Trophoblast cell (in vitro differentiated cells and primary cell): ENCODE data around the gene SBF2.

Experiments used
- DNase-seq, 2 donors: peaks; one replicate each; pipeline ENCODE4 v3.0.0-alpha.2; 2016
- H2AFZ ChIP-seq: 2 replicates; pipeline ENCODE4 v1.6.1; 2013; ENCODE audit warnings: low read length, moderate library complexity, mild to moderate bottlenecking; ENCODE audit not compliant: insufficient read depth, poor library complexity
- H2AK5ac ChIP-seq: 2 replicates; pipeline ENCODE4 v1.6.1; 2013; ENCODE audit warnings: mild to moderate bottlenecking, low read length
- H2BK120ac ChIP-seq: 2 replicates; pipeline ENCODE4 v1.6.1; 2013; ENCODE audit warnings: low read length, mild to moderate bottlenecking, moderate library complexity; ENCODE audit not compliant: insufficient read depth, poor library complexity
- H2BK12ac ChIP-seq: 2 replicates; pipeline ENCODE4 v1.6.1; 2013; ENCODE audit warnings: mild to moderate bottlenecking, low read length, moderate library complexity
- H2BK5ac ChIP-seq: 2 replicates; pipeline ENCODE4 v1.6.1; 2013; ENCODE audit warnings: low read length, low read depth, moderate library complexity, mild to moderate bottlenecking; ENCODE audit not compliant: poor library complexity
- H3K14ac ChIP-seq: 2 replicates; pipeline ENCODE4 v1.6.1; 2013; ENCODE audit warnings: mild to moderate bottlenecking, low read length
- H3K18ac ChIP-seq: 2 replicates; pipeline ENCODE4 v1.6.1; 2013; ENCODE audit warnings: mild to moderate bottlenecking, low read length
- H3K23ac ChIP-seq: 2 replicates; pipeline ENCODE4 v1.6.1; 2013; ENCODE audit warnings: low read length
- H3K27ac ChIP-seq: 2 replicates; pipeline ENCODE4 v1.5.1; 2013; ENCODE audit warnings: low read depth, mild to moderate bottlenecking, inconsistent platforms, low read length, moderate library complexity
- H3K27me3 ChIP-seq: 2 replicates; pipeline ENCODE4 v1.6.1; 2013; ENCODE audit warnings: inconsistent platforms, mild to moderate bottlenecking, low read length, moderate library complexity; ENCODE audit not compliant: insufficient read depth
- H3K36me3 ChIP-seq, 2 experiments: 1 replicate in 1 of 2; 2 replicates in 1 of 2; pipeline ENCODE4 v1.6.1; 2013; ENCODE audit warnings: low read length in 2 of 2, mild to moderate bottlenecking in 2 of 2, moderate library complexity in 1 of 2; ENCODE audit not compliant: insufficient read depth in 2 of 2, control insufficient read depth in 1 of 2
- H3K4ac ChIP-seq: 2 replicates; pipeline ENCODE4 v1.6.1; 2013; ENCODE audit warnings: low read depth, mild to moderate bottlenecking, low read length, moderate library complexity
- H3K4me1 ChIP-seq, 2 experiments: 1 replicate in 1 of 2; 2 replicates in 1 of 2; pipeline ENCODE4 v1.6.1; 2013; ENCODE audit warnings: low read length in 2 of 2, mild to moderate bottlenecking in 2 of 2, moderate library complexity in 1 of 2; ENCODE audit not compliant: insufficient read depth in 2 of 2, control insufficient read depth in 1 of 2
- H3K4me2 ChIP-seq: 2 replicates; pipeline ENCODE4 v1.6.1; 2013; ENCODE audit warnings: inconsistent platforms, mild to moderate bottlenecking, low read length, moderate library complexity
- H3K4me3 ChIP-seq: 2 replicates; pipeline ENCODE4 v1.5.1; 2013; ENCODE audit warnings: mild to moderate bottlenecking, low read depth, low read length, inconsistent platforms
- H3K79me1 ChIP-seq: one replicate; pipeline ENCODE4 v1.6.1; 2013; ENCODE audit warnings: low read length
- H3K79me2 ChIP-seq: 2 replicates; pipeline ENCODE4 v1.6.1; 2013; ENCODE audit warnings: low read length, mild to moderate bottlenecking; ENCODE audit not compliant: control insufficient read depth, insufficient read depth, poor library complexity
- H3K9ac ChIP-seq: 2 replicates; pipeline ENCODE4 v1.6.1; 2013; ENCODE audit warnings: mild to moderate bottlenecking, low read length
- H3K9me3 ChIP-seq: 2 replicates; pipeline ENCODE4 v1.6.1; 2013; ENCODE audit warnings: low read depth, mild to moderate bottlenecking, control low read depth, inconsistent platforms, low read length; ENCODE audit not compliant: insufficient read depth
- H4K12ac ChIP-seq: 2 replicates; pipeline ENCODE4 v1.6.1; 2013; ENCODE audit warnings: low read depth, mild to moderate bottlenecking, low read length, moderate library complexity
- H4K8ac ChIP-seq: 2 replicates; pipeline ENCODE4 v1.6.1; 2013; ENCODE audit warnings: low read depth, mild to moderate bottlenecking, low read length, moderate library complexity
- H4K91ac ChIP-seq: one replicate; pipeline ENCODE4 v1.6.1; 2013; ENCODE audit warnings: low read depth, mild to moderate bottlenecking, low read length, moderate library complexity
- WGBS: extraction: QIAGEN DNeasy Blood & Tissue Kit; methylation state at CpG from one replicate; pipeline ENCODE4 v1.1.7; 2013; ENCODE audit warnings: missing lambda C conversion rate; ENCODE audit not compliant: insufficient read length, insufficient coverage; ENCODE audit errors: extremely low coverage; 5-methylcytosine and 5-hydroxymethylcytosine counted together

The SBF2 gene

GRCh38 chr11:10225553-10225952 lies 68.5 kb downstream of the SBF2 start:
- H2AFZ ChIP-seq, result no peak overlapping the region
- H2AK5ac ChIP-seq, result no peak overlapping the region
- H2BK12ac ChIP-seq, result no peak overlapping the region
- H3K4ac ChIP-seq, result no peak overlapping the region
- no peak overlapping the region for H3K14ac ChIP-seq
- no peak overlapping the region for H4K12ac ChIP-seq
- no CpG with 5 or more reads among the region's 2 CpGs for WGBS
- no peak overlapping the region for H3K23ac ChIP-seq
- H3K27me3 ChIP-seq, result no peaks in the 10 kb centered on the region
- H3K9ac ChIP-seq, result no peak overlapping the region
- no peak overlapping the region for H2BK120ac ChIP-seq
- H4K91ac ChIP-seq, result no peak overlapping the region
- no peaks in the 10 kb centered on the region for H3K4me1 ChIP-seq
- no peak overlapping the region for H3K4me3 ChIP-seq
- H3K27ac ChIP-seq, result no peak overlapping the region
- no peak overlapping the region for H2BK5ac ChIP-seq
- H3K18ac ChIP-seq, result no peak overlapping the region
- no peak overlapping the region for H3K4me2 ChIP-seq
- no peaks in the 10 kb centered on the region for H3K79me2 ChIP-seq
- no peaks in the 10 kb centered on the region for H3K9me3 ChIP-seq
- DNase-seq, result no peak
- H3K36me3 ChIP-seq, result no peaks in the 10 kb centered on the region
- no peaks in the 10 kb centered on the region for H3K79me1 ChIP-seq
- no peak overlapping the region for H4K8ac ChIP-seq

GRCh38 chr11:10222399-10222798 lies 71.6 kb downstream of the SBF2 start:
- WGBS, result no CpG with 5 or more reads among the region's 3 CpGs
- Histone ChIP-seq H3K4me3 (no peak overlapping the region), H2BK12ac (no peak overlapping the region), H3K79me2 (no peaks in the 10 kb centered on the region), H3K4ac (no peak overlapping the region), H3K23ac (no peak overlapping the region), H3K4me2 (no peak overlapping the region), H3K18ac (no peak overlapping the region), H3K27me3 (no peaks in the 10 kb centered on the region), H2BK120ac (no peak overlapping the region), H4K8ac (no peak overlapping the region), H4K12ac (no peak overlapping the region), H3K14ac (no peak overlapping the region), H3K9ac (no peak overlapping the region), H3K4me1 (no peaks in the 10 kb centered on the region), H2AK5ac (no peak overlapping the region), H3K36me3 (peaks cover 2 to 4% of the 10 kb centered on the region in 2 experiments), H3K79me1 (no peaks in the 10 kb centered on the region), H3K9me3 (peaks cover 2% of the 10 kb centered on the region), H3K27ac (no peak overlapping the region), H2AFZ (no peak overlapping the region), H4K91ac (no peak overlapping the region), H2BK5ac (no peak overlapping the region)
- DNase-seq, result no peak

GRCh38 chr11:10221342-10221741 lies 72.7 kb downstream of the SBF2 start:
- Histone ChIP-seq H3K4me3 (no peak overlapping the region), H3K18ac (no peak overlapping the region), H3K36me3 (peaks cover 2 to 4% of the 10 kb centered on the region in 2 experiments), H2BK5ac (no peak overlapping the region), H2BK120ac (no peak overlapping the region), H3K27me3 (no peaks in the 10 kb centered on the region), H4K91ac (no peak overlapping the region), H3K4me2 (no peak overlapping the region), H2AFZ (no peak overlapping the region), H3K9me3 (peaks cover 2% of the 10 kb centered on the region), H3K79me2 (no peaks in the 10 kb centered on the region), H4K12ac (no peak overlapping the region), H3K27ac (no peak overlapping the region), H3K23ac (no peak overlapping the region), H4K8ac (no peak overlapping the region), H3K4me1 (no peaks in the 10 kb centered on the region), H3K9ac (no peak overlapping the region), H2BK12ac (no peak overlapping the region), H3K79me1 (no peaks in the 10 kb centered on the region), H2AK5ac (no peak overlapping the region), H3K14ac (no peak overlapping the region), H3K4ac (no peak overlapping the region)
- no peak for DNase-seq
- no CpG with 5 or more reads among the region's 2 CpGs for WGBS

- WGBS, result no CpG with 5 or more reads among the region's 3 CpGs
- H2BK120ac ChIP-seq, result no peak overlapping the region
- H3K9me3 ChIP-seq, result no peaks in the 10 kb centered on the region
- no peak overlapping the region for H3K9ac ChIP-seq
- H4K91ac ChIP-seq, result no peak overlapping the region
- no peak overlapping the region for H3K14ac ChIP-seq
- H3K4me3 ChIP-seq, result no peak overlapping the region
- H3K18ac ChIP-seq, result no peak overlapping the region
- H3K4me2 ChIP-seq, result no peak overlapping the region
- H3K4me1 ChIP-seq, result peaks cover 0 to 2% of the 10 kb centered on the region in 2 experiments
- H3K27ac ChIP-seq, result no peak overlapping the region
- no peak overlapping the region for H4K12ac ChIP-seq
- H2BK5ac ChIP-seq, result no peak overlapping the region
- H3K79me2 ChIP-seq, result no peaks in the 10 kb centered on the region
- no peak for DNase-seq
- no peak overlapping the region for H3K4ac ChIP-seq
- no peaks in the 10 kb centered on the region for H3K27me3 ChIP-seq
- no peak overlapping the region for H2AK5ac ChIP-seq
- H3K36me3 ChIP-seq, result no peaks in the 10 kb centered on the region
- H2BK12ac ChIP-seq, result no peak overlapping the region
- H4K8ac ChIP-seq, result no peak overlapping the region
- H3K79me1 ChIP-seq, result peaks cover 3% of the 10 kb centered on the region
- H3K23ac ChIP-seq, result no peak overlapping the region
- no peak overlapping the region for H2AFZ ChIP-seq
These were observed 82.5 kb downstream of the SBF2 start for GRCh38 chr11:10211470-10211869.
